ENCODE data around the gene EAPP.
"Not testable (repeated sequence)": the region's sequence is repeated elsewhere in the genome, so short reads cannot be mapped to it uniquely, and the experiment has no call there.

Gene EAPP

GRCh38 chr14:34539407-34540180 lies at the start of gene EAPP:
TSS of gene EAPP (minus strand) at chr14:34539701. CDS start at chr14:34539628, 73 bp downstream.
- DNase-seq (ENCODE audit: low read depth, low spot score), result peak; percentile 90

GRCh38 chr14:34583525-34583924 lies 44.0 kb upstream of the EAPP start:
- no peak for DNase-seq (ENCODE audit: low read depth, low spot score)

GRCh38 chr14:34582117-34582680 lies 42.7 kb upstream of the EAPP start:
- no peak for DNase-seq (ENCODE audit: low read depth, low spot score)

- no peak for DNase-seq (ENCODE audit: low read depth, low spot score)
Measured at GRCh38 chr14:34580381-34580780, 40.9 kb upstream of the EAPP start.

- no peak for DNase-seq (ENCODE audit: low read depth, low spot score)
Measured at GRCh38 chr14:34571771-34572170, 32.3 kb upstream of the EAPP start.

GRCh38 chr14:34569750-34570149 lies 30.2 kb upstream of the EAPP start:
- no peak for DNase-seq (ENCODE audit: low read depth, low spot score)

- no peak for DNase-seq (ENCODE audit: low read depth, low spot score)
Measured at GRCh38 chr14:34568803-34569202, 29.3 kb upstream of the EAPP start.

GRCh38 chr14:34562776-34563150 lies 23.3 kb upstream of the EAPP start:
- DNase-seq (ENCODE audit: low read depth, low spot score), result no peak

- not testable (repeated sequence) for DNase-seq (ENCODE audit: low read depth, low spot score)
Measured at GRCh38 chr14:34562037-34562775, 22.7 kb upstream of the EAPP start.

GRCh38 chr14:34556498-34556829 lies 17.0 kb upstream of the EAPP start:
- not testable (repeated sequence) for DNase-seq (ENCODE audit: low read depth, low spot score)

- not testable (repeated sequence) for DNase-seq (ENCODE audit: low read depth, low spot score)
Measured at GRCh38 chr14:34555583-34556497, 16.3 kb upstream of the EAPP start.

GRCh38 chr14:34554540-34555250 lies 15.2 kb upstream of the EAPP start:
- DNase-seq (ENCODE audit: low read depth, low spot score), result no peak

- DNase-seq (ENCODE audit: low read depth, low spot score), result not testable (repeated sequence)
Measured at GRCh38 chr14:34549276-34549966, 9.9 kb upstream of the EAPP start.

GRCh38 chr14:34548472-34548981 lies 9.0 kb upstream of the EAPP start:
- DNase-seq (ENCODE audit: low read depth, low spot score), result no peak

- DNase-seq (ENCODE audit: low read depth, low spot score), result not testable (repeated sequence)
Measured at GRCh38 chr14:34547136-34547520, 7.6 kb upstream of the EAPP start.

- not testable (repeated sequence) for DNase-seq (ENCODE audit: low read depth, low spot score)
Measured at GRCh38 chr14:34546272-34547135, 7.0 kb upstream of the EAPP start.

GRCh38 chr14:34540181-34541059 lies 919 bp upstream of the EAPP start:
- DNase-seq (ENCODE audit: low read depth, low spot score), result not testable (repeated sequence)

- DNase-seq (ENCODE audit: low read depth, low spot score), result no peak
Measured at GRCh38 chr14:34538871-34539406, 562 bp downstream of the EAPP start.
